ENCODE data around the gene HEMGN.

HEMGN gene

GRCh38 chr9:97981846-97982682 is 44.1 kb upstream of the HEMGN start:
- Histone ChIP-seq H3K27me3 (ENCODE audit: insufficient read depth, low read length) (peaks cover 13% of the 10 kb centered on the region), H3K9ac (ENCODE audit: low read length) (peak overlapping the region; percentile 74), H2BK12ac (ENCODE audit: low read length) (no peak overlapping the region), H3K18ac (ENCODE audit: low read length) (peak overlapping the region; percentile 94), H2AFZ (ENCODE audit: insufficient read depth, low read length, poor library complexity) (peak overlapping the region; percentile 99), H3K27ac (ENCODE audit: low read depth, low read length) (no peak overlapping the region), H3K23ac (ENCODE audit: low read length) (no peak overlapping the region), H3K9me3 (ENCODE audit: insufficient read depth, low read depth, low read length) (peaks cover 3% of the 10 kb centered on the region), H3K4me3 (ENCODE audit: low read depth, low read length) (peak overlapping the region; percentile 74), H4K91ac (ENCODE audit: low read depth, low read length) (peak overlapping the region; percentile 94), H3K14ac (ENCODE audit: low read length) (peak overlapping the region; percentile 76), H3K79me1 (ENCODE audit: low read length) (peaks cover 24% of the 10 kb centered on the region), H4K12ac (ENCODE audit: low read depth, low read length) (peak overlapping the region; percentile 81), H2BK120ac (ENCODE audit: insufficient read depth, low read length, poor library complexity) (peak overlapping the region; percentile 93), H2BK5ac (ENCODE audit: low read depth, low read length, poor library complexity) (no peak overlapping the region), H3K36me3 (ENCODE audit: control insufficient read depth in 1 of 2, insufficient read depth in 2 of 2, low read length in 2 of 2) (no peaks in the 10 kb centered on the region), H3K4me2 (ENCODE audit: low read length) (peak overlapping the region; percentile 95), H2AK5ac (ENCODE audit: low read length) (peak overlapping the region; percentile 13), H3K79me2 (ENCODE audit: control insufficient read depth, insufficient read depth, low read length, poor library complexity) (peaks cover 27% of the 10 kb centered on the region), H3K4ac (ENCODE audit: low read depth, low read length) (peak overlapping the region; percentile 39), H3K4me1 (ENCODE audit: control insufficient read depth in 1 of 2, insufficient read depth in 2 of 2, low read length in 2 of 2) (peaks cover 8 to 11% of the 10 kb centered on the region in 2 experiments), H4K8ac (ENCODE audit: low read depth, low read length) (peak overlapping the region; percentile 95)
- no CpG with 5 or more reads among the region's 15 CpGs for WGBS (ENCODE audit: extremely low coverage, insufficient coverage, insufficient read length)
- DNase-seq: no peak

DNA sequence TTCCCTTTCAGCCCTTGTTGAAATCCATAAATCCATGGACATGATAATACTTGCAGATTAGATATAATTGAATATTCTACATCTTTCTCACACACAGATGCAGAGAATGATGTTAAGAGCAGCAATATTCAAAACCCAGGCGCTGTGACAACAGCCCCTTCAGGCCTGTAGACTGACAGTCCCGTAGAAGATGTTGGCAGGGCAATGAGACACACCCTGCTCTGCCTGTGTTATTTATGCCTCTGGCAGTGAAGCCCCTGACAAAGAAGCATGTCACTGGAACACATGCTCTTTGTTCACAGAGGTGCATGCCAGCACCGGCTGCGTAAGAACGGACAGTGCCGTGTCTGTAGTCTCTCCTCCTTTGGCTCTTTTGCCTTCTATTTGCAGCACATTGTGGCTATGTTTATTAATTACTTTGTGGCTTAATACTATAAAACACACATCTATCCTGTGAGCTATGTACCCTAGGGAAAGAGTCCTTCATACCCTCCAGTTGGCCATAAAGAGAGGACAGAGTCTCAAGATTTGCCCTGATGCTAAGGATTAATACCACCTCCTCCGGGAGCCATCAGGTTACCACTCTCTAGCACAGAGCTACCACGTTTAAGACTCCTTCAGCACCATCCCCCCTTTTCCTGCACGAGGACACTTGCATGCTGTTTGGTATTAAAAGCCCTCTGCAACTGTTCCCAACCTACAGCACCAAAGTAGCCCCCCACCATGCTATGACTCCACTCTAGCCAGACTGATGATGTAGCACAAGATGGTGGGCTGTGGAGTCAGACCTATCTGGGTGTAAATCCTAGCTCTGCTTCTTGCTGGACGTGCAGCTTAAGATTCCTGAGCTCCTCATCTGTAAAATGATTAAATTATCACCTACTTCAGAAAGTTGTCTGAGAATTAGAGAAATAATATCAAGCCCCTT is 43.2 kb upstream of the HEMGN start:
- Histone ChIP-seq H3K27ac (ENCODE audit: low read depth, low read length) (no peak overlapping the region), H2BK12ac (ENCODE audit: low read length) (no peak overlapping the region), H4K91ac (ENCODE audit: low read depth, low read length) (no peak overlapping the region), H4K8ac (ENCODE audit: low read depth, low read length) (no peak overlapping the region), H3K9me3 (ENCODE audit: insufficient read depth, low read depth, low read length) (peaks cover 3% of the 10 kb centered on the region), H3K14ac (ENCODE audit: low read length) (no peak overlapping the region), H2AFZ (ENCODE audit: insufficient read depth, low read length, poor library complexity) (no peak overlapping the region), H3K9ac (ENCODE audit: low read length) (no peak overlapping the region), H3K79me2 (ENCODE audit: control insufficient read depth, insufficient read depth, low read length, poor library complexity) (peaks cover 26% of the 10 kb centered on the region), H3K4me3 (ENCODE audit: low read depth, low read length) (no peak overlapping the region), H3K18ac (ENCODE audit: low read length) (no peak overlapping the region), H2BK5ac (ENCODE audit: low read depth, low read length, poor library complexity) (no peak overlapping the region), H3K36me3 (ENCODE audit: control insufficient read depth in 1 of 2, insufficient read depth in 2 of 2, low read length in 2 of 2) (no peaks in the 10 kb centered on the region), H4K12ac (ENCODE audit: low read depth, low read length) (no peak overlapping the region), H3K27me3 (ENCODE audit: insufficient read depth, low read length) (peaks cover 13% of the 10 kb centered on the region), H3K4me1 (ENCODE audit: control insufficient read depth in 1 of 2, insufficient read depth in 2 of 2, low read length in 2 of 2) (peaks cover 8 to 11% of the 10 kb centered on the region in 2 experiments), H3K4me2 (ENCODE audit: low read length) (no peak overlapping the region), H3K79me1 (ENCODE audit: low read length) (peaks cover 24% of the 10 kb centered on the region), H2BK120ac (ENCODE audit: insufficient read depth, low read length, poor library complexity) (no peak overlapping the region), H2AK5ac (ENCODE audit: low read length) (no peak overlapping the region), H3K4ac (ENCODE audit: low read depth, low read length) (no peak overlapping the region), H3K23ac (ENCODE audit: low read length) (peak overlapping the region; percentile 82)
- no CpG with 5 or more reads among the region's 10 CpGs for WGBS (ENCODE audit: extremely low coverage, insufficient coverage, insufficient read length)
- no peak for DNase-seq

GRCh38 chr9:97980479-97980803 is 42.5 kb upstream of the HEMGN start:
- no peak overlapping the region for H2AK5ac ChIP-seq (ENCODE audit: low read length)
- no peak overlapping the region for H3K18ac ChIP-seq (ENCODE audit: low read length)
- H3K4ac ChIP-seq (ENCODE audit: low read depth, low read length): no peak overlapping the region
- H3K27me3 ChIP-seq (ENCODE audit: insufficient read depth, low read length): peaks cover 13% of the 10 kb centered on the region
- no peak overlapping the region for H2BK12ac ChIP-seq (ENCODE audit: low read length)
- no peaks in the 10 kb centered on the region for H3K36me3 ChIP-seq (ENCODE audit: control insufficient read depth in 1 of 2, insufficient read depth in 2 of 2, low read length in 2 of 2)
- H3K79me2 ChIP-seq (ENCODE audit: control insufficient read depth, insufficient read depth, low read length, poor library complexity): peaks cover 23% of the 10 kb centered on the region
- peaks cover 8 to 11% of the 10 kb centered on the region in 2 experiments for H3K4me1 ChIP-seq (ENCODE audit: control insufficient read depth in 1 of 2, insufficient read depth in 2 of 2, low read length in 2 of 2)
- H4K8ac ChIP-seq (ENCODE audit: low read depth, low read length): no peak overlapping the region
- no peak overlapping the region for H3K27ac ChIP-seq (ENCODE audit: low read depth, low read length)
- no peak overlapping the region for H2AFZ ChIP-seq (ENCODE audit: insufficient read depth, low read length, poor library complexity)
- no peak for DNase-seq
- peaks cover 24% of the 10 kb centered on the region for H3K79me1 ChIP-seq (ENCODE audit: low read length)
- WGBS (ENCODE audit: extremely low coverage, insufficient coverage, insufficient read length): no CpG with 5 or more reads among the region's 4 CpGs
- H2BK120ac ChIP-seq (ENCODE audit: insufficient read depth, low read length, poor library complexity): no peak overlapping the region
- H3K23ac ChIP-seq (ENCODE audit: low read length): no peak overlapping the region
- no peak overlapping the region for H3K9ac ChIP-seq (ENCODE audit: low read length)
- H3K4me3 ChIP-seq (ENCODE audit: low read depth, low read length): no peak overlapping the region
- H4K91ac ChIP-seq (ENCODE audit: low read depth, low read length): no peak overlapping the region
- no peak overlapping the region for H2BK5ac ChIP-seq (ENCODE audit: low read depth, low read length, poor library complexity)
- H3K4me2 ChIP-seq (ENCODE audit: low read length): no peak overlapping the region
- no peak overlapping the region for H4K12ac ChIP-seq (ENCODE audit: low read depth, low read length)
- no peak overlapping the region for H3K14ac ChIP-seq (ENCODE audit: low read length)
- peaks cover 3% of the 10 kb centered on the region for H3K9me3 ChIP-seq (ENCODE audit: insufficient read depth, low read depth, low read length)

DNA sequence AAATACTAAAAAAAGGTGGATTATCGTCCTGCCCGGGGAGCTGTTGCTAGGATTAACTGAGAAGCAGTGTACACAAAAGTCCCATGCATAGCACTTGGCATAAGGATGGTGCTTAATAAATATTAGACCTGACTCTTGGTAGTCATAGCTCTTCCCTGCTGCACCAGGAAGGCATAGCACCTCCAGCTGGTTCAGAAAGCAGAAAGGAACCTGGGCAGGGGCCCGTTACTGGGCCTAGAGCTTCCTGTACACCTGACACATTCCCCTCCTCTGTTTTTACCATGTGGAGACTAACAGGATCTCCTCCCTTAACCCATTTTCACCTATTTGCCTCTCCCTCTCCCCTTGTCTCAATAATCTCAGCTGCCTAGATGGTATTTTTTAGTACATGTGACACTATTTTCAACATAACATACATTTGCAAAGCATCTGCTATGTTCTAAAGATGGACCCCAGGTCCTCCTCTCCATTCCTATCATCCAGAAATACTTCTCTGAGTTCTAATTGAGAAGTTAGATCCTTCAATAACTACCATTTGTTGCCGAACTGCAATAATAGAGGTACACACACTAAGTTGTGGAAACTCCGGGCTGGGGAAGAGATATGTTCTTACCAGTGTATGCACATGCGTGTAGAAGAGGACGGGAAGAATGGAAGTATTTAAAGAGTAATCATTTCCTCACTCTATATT is 42.0 kb upstream of the HEMGN start:
- no peak overlapping the region for H3K14ac ChIP-seq (ENCODE audit: low read length)

More for the DNA sequence above, 42.0 kb upstream of the HEMGN start:
- no peak overlapping the region for H2BK12ac ChIP-seq (ENCODE audit: low read length)
- H4K12ac ChIP-seq (ENCODE audit: low read depth, low read length): no peak overlapping the region
- no peak overlapping the region for H2BK120ac ChIP-seq (ENCODE audit: insufficient read depth, low read length, poor library complexity)
- no peak overlapping the region for H3K23ac ChIP-seq (ENCODE audit: low read length)
- no peak overlapping the region for H4K91ac ChIP-seq (ENCODE audit: low read depth, low read length)
- no peak overlapping the region for H2AFZ ChIP-seq (ENCODE audit: insufficient read depth, low read length, poor library complexity)
- no peak overlapping the region for H3K4me2 ChIP-seq (ENCODE audit: low read length)
- peaks cover 3 to 6% of the 10 kb centered on the region in 2 experiments for H3K4me1 ChIP-seq (ENCODE audit: control insufficient read depth in 1 of 2, insufficient read depth in 2 of 2, low read length in 2 of 2)
- H2BK5ac ChIP-seq (ENCODE audit: low read depth, low read length, poor library complexity): no peak overlapping the region
- peaks cover 19% of the 10 kb centered on the region for H3K79me2 ChIP-seq (ENCODE audit: control insufficient read depth, insufficient read depth, low read length, poor library complexity)
- H3K4me3 ChIP-seq (ENCODE audit: low read depth, low read length): no peak overlapping the region
- H3K27ac ChIP-seq (ENCODE audit: low read depth, low read length): no peak overlapping the region
- no CpG with 5 or more reads among the region's 7 CpGs for WGBS (ENCODE audit: extremely low coverage, insufficient coverage, insufficient read length)
- no peak overlapping the region for H2AK5ac ChIP-seq (ENCODE audit: low read length)
- H3K9me3 ChIP-seq (ENCODE audit: insufficient read depth, low read depth, low read length): peaks cover 3% of the 10 kb centered on the region
- no peak overlapping the region for H3K18ac ChIP-seq (ENCODE audit: low read length)
- no peak overlapping the region for H4K8ac ChIP-seq (ENCODE audit: low read depth, low read length)
- peaks cover 13% of the 10 kb centered on the region for H3K27me3 ChIP-seq (ENCODE audit: insufficient read depth, low read length)
- H3K79me1 ChIP-seq (ENCODE audit: low read length): peaks cover 20% of the 10 kb centered on the region
- no peak overlapping the region for H3K9ac ChIP-seq (ENCODE audit: low read length)
- no peak overlapping the region for H3K4ac ChIP-seq (ENCODE audit: low read depth, low read length)
- no peaks in the 10 kb centered on the region for H3K36me3 ChIP-seq (ENCODE audit: control insufficient read depth in 1 of 2, insufficient read depth in 2 of 2, low read length in 2 of 2)
- DNase-seq: no peak

Data from trophoblast cell (in vitro differentiated cells and primary cell).